Loucy (cell line): ENCODE measurements around the gene BTBD9.

ENCODE experiments used
- H2AFZ ChIP-seq: fragments of 200-600 bp; sonication (generic); 2 replicates; pipeline ENCODE4 v1.6.0; 2016; ENCODE audit warnings: antibody characterized with exemption, mild to moderate bottlenecking, low read length, moderate library complexity
- H3F3A ChIP-seq: fragments of 200-600 bp; 2 replicates; pipeline ENCODE4 v1.6.0; 2016; ENCODE audit warnings: antibody characterized with exemption, low read depth, mild to moderate bottlenecking
- H3K27me3 ChIP-seq: fragments of 200-600 bp; sonication (generic); 2 replicates; pipeline ENCODE4 v1.6.1; 2014; ENCODE audit warnings: low read length, mild to moderate bottlenecking; ENCODE audit not compliant: insufficient read depth, poor library complexity, severe bottlenecking
- H3K36me3 ChIP-seq: fragments of 200-600 bp; sonication (generic); 2 replicates; pipeline ENCODE4 v1.6.1; 2016; ENCODE audit warnings: low read length; ENCODE audit not compliant: insufficient read depth
- H3K4me1 ChIP-seq: fragments of 200-600 bp; sonication (generic); 2 replicates; pipeline ENCODE4 v1.5.1; 2014; ENCODE audit warnings: low read length, mild to moderate bottlenecking; ENCODE audit not compliant: insufficient read depth, poor library complexity, severe bottlenecking
- H3K4me2 ChIP-seq: fragments of 200-600 bp; sonication (generic); 2 replicates; pipeline ENCODE4 v1.6.0; 2014; ENCODE audit warnings: antibody characterized with exemption, low read length, low read depth, mild to moderate bottlenecking; ENCODE audit not compliant: poor library complexity, severe bottlenecking
- H3K4me3 ChIP-seq: fragments of 200-600 bp; sonication (generic); 2 replicates; pipeline ENCODE4 v1.5.1; 2014; ENCODE audit warnings: low read length, mild to moderate bottlenecking, mixed read lengths; ENCODE audit not compliant: poor library complexity, severe bottlenecking
- H3K79me2 ChIP-seq: fragments of 200-600 bp; sonication (generic); 2 replicates; pipeline ENCODE4 v1.6.1; 2014; ENCODE audit warnings: low read length; ENCODE audit not compliant: insufficient read depth
- H3K9ac ChIP-seq: fragments of 200-600 bp; sonication (generic); 2 replicates; pipeline ENCODE4 v1.6.0; 2014; ENCODE audit warnings: mild to moderate bottlenecking, low read depth, low read length, moderate library complexity; ENCODE audit not compliant: poor library complexity, severe bottlenecking
- H3K9me2 ChIP-seq: fragments of 200-600 bp; sonication (generic); replicated peaks from 2 replicates; pipeline ENCODE4 v1.6.1; 2016; ENCODE audit warnings: low read depth, low read length, mixed read lengths
- H3K9me3 ChIP-seq: fragments of 200-600 bp; sonication (generic); 2 replicates; pipeline ENCODE4 v1.6.1; 2014; ENCODE audit warnings: mild to moderate bottlenecking, antibody characterized with exemption, low read length, low read depth; ENCODE audit not compliant: insufficient read depth
- H4K20me1 ChIP-seq: fragments of 200-600 bp; sonication (generic); 2 replicates; pipeline ENCODE4 v1.6.0; 2014; ENCODE audit warnings: antibody characterized with exemption, low read length, mild to moderate bottlenecking; ENCODE audit not compliant: insufficient read depth, poor library complexity, severe bottlenecking
- EZH2phosphoT487 ChIP-seq: fragments of 200-600 bp; IDR thresholded peaks from 2 replicates; pipeline ENCODE4 v1.6.1; 2018; ENCODE audit warnings: antibody characterized with exemption, mild to moderate bottlenecking, moderate library complexity, borderline replicate concordance
- TF ChIP-seq, protein P1 (sequence below): fragments of 200-600 bp; sonication (generic); conservative IDR thresholded peaks from 2 replicates; pipeline ENCODE4 v1.5.1; 2014; ENCODE audit warnings: mild to moderate bottlenecking, antibody characterized with exemption, low read length

The BTBD9 gene

DNA sequence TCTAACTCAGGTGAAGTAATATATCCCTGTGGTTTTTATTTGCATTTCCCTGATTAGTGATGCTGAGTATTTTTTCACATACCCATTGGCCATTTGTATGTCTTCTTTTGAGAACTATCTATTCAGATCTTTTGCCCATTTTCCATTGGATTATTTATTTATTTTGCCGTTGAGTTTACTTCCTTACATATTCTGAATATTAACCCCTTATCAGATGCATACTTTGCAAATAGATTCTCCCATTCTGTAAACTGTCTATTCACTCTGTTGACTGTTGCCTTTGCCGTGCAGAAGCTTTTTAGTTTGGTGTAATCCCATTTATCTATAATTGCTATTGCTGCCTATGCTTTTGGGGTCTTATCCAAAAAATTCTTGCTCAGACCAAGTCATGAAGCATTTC, 336.9 kb downstream of the BTBD9 start:
- TF ChIP-seq EZH2phosphoT487, result no peak
- TF ChIP-seq, protein P1, sequence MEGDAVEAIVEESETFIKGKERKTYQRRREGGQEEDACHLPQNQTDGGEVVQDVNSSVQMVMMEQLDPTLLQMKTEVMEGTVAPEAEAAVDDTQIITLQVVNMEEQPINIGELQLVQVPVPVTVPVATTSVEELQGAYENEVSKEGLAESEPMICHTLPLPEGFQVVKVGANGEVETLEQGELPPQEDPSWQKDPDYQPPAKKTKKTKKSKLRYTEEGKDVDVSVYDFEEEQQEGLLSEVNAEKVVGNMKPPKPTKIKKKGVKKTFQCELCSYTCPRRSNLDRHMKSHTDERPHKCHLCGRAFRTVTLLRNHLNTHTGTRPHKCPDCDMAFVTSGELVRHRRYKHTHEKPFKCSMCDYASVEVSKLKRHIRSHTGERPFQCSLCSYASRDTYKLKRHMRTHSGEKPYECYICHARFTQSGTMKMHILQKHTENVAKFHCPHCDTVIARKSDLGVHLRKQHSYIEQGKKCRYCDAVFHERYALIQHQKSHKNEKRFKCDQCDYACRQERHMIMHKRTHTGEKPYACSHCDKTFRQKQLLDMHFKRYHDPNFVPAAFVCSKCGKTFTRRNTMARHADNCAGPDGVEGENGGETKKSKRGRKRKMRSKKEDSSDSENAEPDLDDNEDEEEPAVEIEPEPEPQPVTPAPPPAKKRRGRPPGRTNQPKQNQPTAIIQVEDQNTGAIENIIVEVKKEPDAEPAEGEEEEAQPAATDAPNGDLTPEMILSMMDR, result no peak
- Histone ChIP-seq H3K79me2 (no peaks in the 10 kb centered on the region), H3K36me3 (no peaks in the 10 kb centered on the region), H4K20me1 (no peaks in the 10 kb centered on the region), H3F3A (peaks cover 21% of the 10 kb centered on the region), H3K4me3 (no peak overlapping the region), H3K27me3 (no peaks in the 10 kb centered on the region), H3K4me1 (peaks cover 45% of the 10 kb centered on the region), H2AFZ (no peak overlapping the region), H3K9me3 (no peaks in the 10 kb centered on the region), H3K9me2 (no peaks in the 10 kb centered on the region), H3K4me2 (no peak overlapping the region), H3K9ac (no peak overlapping the region)

DNA sequence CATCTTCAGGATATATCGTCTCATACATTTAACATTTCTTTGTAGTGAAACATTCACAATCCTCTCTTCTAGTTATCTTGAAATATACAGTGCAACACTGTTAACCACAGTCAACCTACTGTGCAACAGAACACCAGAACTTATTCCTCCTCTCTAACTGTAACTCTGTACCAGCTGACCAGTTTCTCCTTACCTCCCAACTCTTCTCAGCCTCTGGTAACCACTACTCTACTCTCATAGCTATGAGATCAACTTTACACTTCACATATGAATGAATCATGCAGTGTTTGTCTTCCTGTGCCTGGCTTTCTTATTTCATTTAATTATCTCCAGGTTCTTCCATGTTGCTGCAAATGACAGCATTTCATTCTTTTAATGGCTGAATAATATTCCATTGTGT, 337.6 kb downstream of the BTBD9 start:
- TF ChIP-seq, protein P1, result no peak
- peaks cover 16% of the 10 kb centered on the region for H3F3A ChIP-seq
- peaks cover 37% of the 10 kb centered on the region for H3K4me1 ChIP-seq
- H3K27me3 ChIP-seq, result no peaks in the 10 kb centered on the region
- no peak overlapping the region for H3K9ac ChIP-seq
- no peaks in the 10 kb centered on the region for H3K9me3 ChIP-seq
- no peaks in the 10 kb centered on the region for H4K20me1 ChIP-seq
- no peaks in the 10 kb centered on the region for H3K9me2 ChIP-seq
- H3K79me2 ChIP-seq, result no peaks in the 10 kb centered on the region
- no peak overlapping the region for H3K4me3 ChIP-seq
- no peak overlapping the region for H3K4me2 ChIP-seq
- H3K36me3 ChIP-seq, result no peaks in the 10 kb centered on the region
- H2AFZ ChIP-seq, result no peak overlapping the region

DNA sequence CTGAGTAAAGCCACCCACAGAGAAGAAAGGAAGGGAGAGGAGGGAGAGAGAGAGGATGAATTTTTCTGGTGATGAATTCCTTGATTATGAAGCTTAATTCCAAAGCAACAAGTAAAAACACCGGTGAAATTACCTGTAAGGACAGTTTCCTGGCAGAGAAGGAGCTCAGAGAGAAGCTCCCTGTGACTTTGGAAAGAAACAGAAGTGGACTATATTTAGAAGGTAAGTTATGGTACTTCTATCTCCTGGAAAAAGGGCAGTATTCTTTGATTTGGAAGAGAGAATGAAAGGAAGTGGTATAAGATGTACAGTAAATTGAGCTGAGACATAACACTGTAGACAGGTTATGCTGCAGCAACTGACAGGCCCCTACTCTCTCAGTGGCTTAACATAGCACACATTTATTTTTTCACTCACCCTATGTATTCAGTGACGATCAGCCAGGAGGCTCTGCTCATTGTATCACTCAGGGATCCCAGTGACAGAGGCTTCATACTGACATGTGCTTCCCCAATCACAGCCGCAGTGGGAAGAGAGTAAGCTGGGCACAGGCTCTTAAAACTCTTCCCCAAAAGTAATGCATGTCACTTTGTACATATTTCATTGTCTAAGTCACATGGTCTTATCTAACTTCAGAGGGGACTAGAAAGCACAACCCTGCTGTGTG, 349.5 kb downstream of the BTBD9 start:
- H3K9me2 ChIP-seq, result no peaks in the 10 kb centered on the region
- H3K27me3 ChIP-seq, result no peaks in the 10 kb centered on the region
- H3K4me2 ChIP-seq, result peak overlapping the region; percentile 38
- no peaks in the 10 kb centered on the region for H4K20me1 ChIP-seq
- H3K4me3 ChIP-seq, result peak overlapping the region; percentile 25
- no peaks in the 10 kb centered on the region for H3K36me3 ChIP-seq
- H3K4me1 ChIP-seq, result peaks cover 36% of the 10 kb centered on the region
- TF ChIP-seq EZH2phosphoT487, result no peak
- TF ChIP-seq, protein P1, result no peak
- peak overlapping the region; percentile 22 for H3K9ac ChIP-seq
- no peaks in the 10 kb centered on the region for H3K79me2 ChIP-seq
- H3F3A ChIP-seq, result no peaks in the 10 kb centered on the region
- no peaks in the 10 kb centered on the region; the same call in 1 of the 2 replicates for H3K9me3 ChIP-seq
- H2AFZ ChIP-seq, result no peak overlapping the region
